Germinal center (tissue), 1 donor: ENCODE results near the gene FIBCD1.

ENCODE experiments used
- DNase-seq: peaks from one replicate; pipeline ENCODE4 v3.0.0; 2012; ENCODE audit warnings: mixed read lengths, low spot score

The FIBCD1 gene

DNA sequence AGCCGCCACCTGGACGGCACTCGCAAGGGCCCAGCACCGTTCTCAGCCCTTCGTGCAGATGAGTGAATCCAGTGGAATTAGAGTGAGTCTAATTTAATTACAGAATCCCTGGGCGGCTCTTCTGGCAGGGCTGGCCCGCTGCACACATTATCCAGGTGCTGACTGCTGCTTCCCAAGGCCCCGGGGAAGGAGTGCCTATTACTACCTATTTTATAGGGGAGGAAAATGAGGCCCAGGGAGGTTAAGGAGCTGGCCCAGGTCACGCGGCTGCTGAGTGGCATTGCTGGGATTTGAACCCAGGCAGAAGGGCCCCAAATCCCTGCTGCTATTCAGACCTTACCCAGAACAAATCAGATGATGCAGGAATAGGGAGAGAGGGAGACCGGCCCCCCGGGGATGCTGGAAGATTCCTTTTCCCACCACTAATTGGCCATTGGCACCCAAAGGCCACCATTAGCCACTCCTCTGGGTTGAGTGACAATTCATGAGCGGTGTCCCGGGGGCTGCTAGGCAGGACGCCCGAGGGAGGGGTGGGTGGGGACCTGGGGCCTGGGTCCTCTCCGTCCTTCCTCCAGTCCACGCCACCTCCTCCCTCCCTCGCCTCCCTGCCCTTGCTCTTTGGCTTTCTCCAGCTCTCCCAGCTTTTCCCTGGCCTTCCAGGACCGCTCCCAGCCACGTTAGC lies 32.2 kb downstream of the FIBCD1 start:
- no peak for DNase-seq

DNA sequence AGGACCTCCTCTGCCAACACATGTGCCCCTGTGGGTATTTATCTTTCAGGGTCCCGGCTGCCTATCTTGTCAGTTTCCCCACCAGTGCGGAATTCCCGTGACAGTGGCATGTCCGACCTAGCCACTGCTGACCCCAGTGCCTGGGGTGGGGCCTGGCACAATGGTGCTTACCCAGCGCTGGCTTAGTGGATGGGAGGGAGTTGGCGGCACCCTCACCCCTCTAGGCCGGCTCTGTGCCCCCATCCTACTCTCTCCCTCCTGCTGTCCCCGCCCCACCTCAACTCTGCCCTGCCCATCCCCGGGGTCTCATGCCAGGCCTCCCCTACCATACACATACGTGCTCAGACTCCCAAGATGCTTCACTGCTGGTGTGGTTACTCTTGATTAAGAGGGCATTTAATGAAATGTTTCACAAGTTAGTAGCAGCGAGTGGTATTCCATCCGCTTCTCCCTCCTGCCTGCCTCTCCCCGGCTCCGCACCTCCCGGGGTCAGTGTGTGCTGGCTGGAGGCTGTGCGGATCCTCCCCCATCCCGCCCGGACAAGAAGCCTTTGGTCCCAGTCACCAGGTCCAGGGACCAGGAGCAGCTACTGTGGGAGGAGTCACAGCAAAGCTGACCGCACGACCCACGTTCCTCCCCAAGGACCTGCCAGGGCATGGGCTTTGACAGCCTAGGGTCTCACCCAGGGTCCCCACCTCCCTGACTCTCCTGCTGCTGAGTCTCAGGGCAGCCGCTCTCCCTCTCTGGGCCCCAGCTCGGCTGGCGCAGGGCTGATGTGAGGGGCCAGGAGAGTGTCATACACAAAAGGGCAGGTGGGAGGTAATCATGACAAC lies 32.9 kb downstream of the FIBCD1 start:
- DNase-seq = no peak

DNA sequence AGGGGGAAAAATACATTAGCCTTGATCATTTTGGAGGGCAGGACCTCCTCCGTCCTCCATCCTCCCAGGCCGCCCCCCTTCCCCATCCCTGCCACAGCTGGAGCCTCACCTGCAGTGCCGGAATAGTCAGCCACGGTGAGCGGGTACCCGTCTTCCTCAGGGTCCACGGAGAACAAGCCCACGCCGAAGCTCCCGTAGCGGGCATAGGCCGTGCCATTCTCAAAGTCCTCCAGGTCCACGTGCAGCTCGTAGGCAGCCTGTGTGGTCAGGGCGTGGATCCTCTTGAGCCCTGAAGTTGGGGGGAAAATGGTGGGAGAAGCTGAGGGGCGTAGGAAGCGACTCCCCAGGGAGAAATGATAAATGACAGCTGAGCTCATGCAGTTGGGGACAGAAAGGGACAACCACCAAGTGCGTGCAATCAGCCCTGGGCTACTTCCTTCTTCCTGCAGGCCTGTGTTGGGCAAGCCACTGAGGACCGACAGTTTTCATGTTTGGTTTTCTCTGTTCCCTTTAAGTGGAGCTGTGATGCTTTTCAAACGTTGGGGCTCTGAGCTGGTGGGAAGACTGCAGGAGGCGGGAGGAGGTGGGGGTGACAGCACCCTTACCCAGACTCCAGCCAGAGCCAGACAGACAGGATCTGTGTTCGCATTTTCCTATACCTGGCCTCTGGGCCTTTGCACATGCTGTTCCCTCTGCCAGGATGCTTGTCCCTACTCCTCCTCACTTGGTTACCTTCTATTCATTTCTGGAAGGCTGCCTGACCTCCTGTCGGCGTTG lies 33.7 kb downstream of the FIBCD1 start:
- no peak for DNase-seq

DNA sequence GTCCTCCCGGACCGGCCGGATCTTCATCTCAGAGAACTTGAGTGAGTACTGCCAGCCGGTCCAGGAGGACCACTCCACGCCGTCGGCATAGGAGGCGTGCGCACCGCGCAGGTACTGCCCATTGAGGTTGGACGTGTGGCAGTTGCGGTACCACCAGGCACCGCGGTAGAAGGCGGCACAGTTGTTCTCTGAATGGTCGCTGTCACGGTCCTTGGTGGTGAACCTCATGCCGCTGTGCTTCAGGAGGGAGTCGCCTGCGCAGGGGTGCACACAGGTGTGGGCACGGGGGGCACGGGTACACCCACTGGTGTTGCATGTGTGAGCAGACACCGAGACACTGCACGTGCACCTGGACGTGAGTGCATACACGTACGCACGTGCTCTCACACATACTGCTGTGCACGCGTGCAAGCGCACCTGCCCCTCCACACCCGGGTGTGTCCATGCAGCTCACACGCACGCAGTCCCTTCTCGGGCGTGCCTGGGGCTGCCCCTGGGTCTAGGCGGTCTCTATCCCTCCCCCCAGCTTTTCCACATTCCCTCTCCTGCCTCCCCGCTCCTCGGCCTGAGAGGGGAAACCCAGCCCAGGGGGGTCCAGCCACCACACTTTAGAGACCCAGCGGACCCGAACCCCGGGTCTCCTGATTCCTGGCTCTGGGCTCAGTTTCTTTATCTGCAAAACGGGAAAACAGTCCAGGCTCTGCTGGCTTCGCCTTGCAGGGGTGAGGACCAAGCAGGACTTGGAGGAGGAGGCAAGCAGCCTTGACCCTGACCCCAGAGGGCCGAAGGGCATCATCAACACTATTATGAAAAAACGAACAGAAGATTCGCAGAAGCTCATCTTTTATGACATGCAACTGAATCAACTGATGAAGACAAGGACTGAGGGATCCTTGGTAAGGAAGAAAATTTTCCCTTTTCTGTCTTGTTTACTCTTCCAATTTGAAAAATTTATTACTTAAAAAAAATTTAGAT lies 34.7 kb downstream of the FIBCD1 start:
- DNase-seq = no peak

DNA sequence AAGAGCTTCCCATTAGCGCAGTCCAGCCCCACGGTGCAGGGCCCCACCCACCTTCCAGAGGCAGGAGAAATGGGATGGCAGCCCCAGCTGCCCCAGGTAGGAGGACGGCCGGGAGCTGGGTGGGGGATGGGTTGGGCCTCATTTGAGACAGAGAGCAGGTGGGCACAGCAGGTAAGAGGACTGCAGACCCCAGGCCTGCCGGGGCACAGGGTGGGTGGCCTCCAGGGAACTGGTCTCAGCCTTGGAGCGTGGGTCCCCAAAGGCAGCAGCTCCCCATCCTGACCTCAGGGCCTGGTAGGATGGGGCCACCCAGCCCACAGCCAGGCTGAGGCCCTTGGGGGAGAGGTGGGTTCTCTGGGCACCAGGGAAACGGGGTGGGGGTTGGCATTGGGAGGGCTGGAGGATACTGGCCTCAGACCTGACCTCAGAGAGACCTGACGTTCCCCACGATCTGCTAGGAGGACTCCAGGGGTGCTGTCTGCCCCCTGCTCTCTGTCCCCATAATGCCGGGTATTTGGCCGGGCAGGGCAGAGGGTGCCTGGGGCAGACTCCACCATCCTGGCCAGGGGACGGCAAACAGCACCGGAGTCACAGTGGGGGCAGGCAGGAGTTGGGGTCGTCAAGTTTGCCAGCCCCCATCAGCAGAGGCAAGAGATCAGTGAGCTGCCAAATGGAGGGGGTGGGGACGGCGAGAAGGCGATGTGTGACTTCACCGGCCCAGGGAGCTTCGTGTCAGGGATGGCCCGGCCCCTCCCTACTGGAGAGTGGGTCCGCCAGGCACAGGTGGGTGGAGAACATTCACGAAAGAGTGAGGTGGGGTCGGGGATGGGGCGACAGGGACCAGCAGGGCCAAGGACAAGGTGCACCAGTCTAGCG lies 35.6 kb downstream of the FIBCD1 start:
- DNase-seq = no peak

DNA sequence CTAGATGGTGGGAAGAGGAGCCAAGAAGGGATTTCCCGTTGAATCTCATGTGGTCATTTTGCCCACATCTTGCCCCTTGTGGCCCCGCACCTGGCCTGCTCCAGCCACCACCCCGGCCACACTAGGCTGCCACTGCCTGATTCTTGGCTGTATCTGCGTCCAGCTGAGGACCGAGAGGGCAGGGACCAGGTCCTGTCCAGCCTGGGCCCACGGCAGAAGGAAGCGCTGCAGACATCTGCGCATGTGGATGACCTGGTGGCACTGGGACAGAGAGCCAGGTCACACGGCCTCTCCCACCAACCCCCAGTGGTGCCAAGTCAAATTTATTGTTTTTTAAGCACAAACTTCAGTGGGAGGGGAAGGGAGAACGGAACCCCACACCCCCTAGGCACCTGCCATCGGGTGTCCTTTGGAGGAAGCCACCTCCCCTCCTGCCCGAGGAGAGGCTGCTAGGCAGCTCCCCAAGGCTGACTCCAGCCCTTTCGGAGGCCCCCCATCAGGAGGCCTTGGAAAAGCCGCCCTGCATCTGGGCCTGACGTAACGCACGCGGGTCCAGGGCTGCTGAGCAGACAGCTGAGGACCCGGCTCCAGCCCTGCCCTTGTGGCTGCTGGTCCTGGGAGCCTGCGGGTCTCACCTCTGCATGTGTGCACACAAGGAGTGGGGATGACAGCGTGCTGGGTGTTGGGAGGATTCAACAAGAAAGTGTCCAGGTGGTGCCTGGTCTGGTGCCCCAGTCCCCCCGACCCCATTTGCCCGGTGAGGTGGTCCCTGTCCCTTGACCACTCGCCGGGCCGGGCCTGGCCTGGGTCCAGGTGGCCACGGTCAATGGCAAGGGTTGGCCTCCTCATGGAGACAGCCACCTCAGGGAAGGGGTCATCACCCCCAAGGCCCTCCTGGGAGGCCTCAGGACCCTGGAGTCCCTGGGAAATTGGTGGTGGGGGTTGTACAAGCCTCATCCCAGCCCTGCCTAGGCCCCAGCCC lies 36.6 kb downstream of the FIBCD1 start:
- DNase-seq = no peak

DNA sequence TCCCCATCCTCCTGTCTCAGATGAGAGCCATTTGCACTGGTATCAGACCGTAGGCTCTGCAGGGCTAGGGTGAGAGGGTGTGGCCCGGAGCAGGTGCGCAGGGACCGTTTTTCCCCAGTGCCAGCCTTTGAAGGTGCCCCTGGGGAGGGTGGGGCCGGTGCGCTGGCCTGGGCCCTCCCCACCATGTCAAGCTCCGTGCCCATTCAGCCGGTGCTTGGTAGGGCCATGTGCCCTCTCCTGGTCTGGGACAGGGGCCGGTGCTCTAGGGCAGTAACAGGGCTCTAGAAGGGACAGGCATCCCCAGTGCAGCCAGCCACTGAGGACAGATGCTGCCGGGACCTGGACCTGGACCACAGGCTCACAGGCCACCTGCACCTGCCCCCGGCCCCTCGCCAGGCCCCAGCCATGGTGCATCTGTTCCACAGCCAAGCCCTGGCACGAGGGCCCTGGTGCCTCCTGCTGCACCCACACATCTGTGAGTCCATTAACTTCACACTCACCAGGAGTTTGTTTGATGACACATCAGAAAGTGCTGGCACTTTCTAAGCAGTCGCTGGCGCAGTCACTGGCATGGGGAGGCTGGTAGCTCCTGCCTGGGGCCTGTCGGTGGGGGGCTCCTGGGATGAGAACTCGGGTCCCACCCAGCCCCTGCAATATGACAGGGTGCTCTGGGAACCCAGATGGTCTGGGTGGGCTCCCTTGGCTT lies 37.4 kb downstream of the FIBCD1 start:
- DNase-seq = no peak

DNA sequence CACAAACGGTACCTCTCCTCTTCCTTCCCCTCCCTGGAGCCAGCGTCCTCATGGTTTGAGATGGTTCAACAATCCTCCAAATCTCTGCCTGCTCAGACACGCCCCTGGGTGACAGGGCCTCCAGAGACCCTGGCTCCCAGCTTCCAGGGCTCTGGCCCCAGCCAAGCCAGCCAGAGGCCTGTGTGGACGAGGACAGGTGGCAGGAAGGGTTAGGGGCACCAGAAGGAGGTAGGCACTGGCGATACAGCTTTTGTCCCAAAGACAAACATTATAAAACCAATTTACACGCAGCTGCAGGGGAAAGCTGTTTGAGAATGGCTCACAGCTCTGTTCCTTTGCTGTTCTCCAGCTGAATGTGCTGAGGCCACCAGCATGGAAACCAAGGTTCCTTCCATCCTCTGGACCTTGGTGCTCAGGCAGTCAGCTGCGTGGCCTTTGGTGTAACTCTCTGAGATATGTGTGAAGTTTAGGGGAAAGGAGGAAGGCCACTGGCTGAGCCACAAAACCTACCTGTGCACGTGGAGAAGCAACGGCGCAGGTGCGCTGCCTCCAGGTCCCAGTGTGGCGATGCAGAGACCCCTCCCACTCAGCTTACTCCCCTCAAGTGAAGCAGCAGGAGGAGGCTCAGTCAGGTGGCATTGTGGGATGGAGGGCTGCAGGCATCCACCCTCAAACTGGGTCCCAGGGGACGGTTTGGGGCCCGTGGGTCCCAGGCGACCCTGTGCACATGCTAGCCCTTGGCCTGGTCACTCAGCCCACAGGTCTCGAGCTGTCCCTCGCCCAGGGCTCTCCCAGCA lies 38.1 kb downstream of the FIBCD1 start:
- DNase-seq = no peak

DNA sequence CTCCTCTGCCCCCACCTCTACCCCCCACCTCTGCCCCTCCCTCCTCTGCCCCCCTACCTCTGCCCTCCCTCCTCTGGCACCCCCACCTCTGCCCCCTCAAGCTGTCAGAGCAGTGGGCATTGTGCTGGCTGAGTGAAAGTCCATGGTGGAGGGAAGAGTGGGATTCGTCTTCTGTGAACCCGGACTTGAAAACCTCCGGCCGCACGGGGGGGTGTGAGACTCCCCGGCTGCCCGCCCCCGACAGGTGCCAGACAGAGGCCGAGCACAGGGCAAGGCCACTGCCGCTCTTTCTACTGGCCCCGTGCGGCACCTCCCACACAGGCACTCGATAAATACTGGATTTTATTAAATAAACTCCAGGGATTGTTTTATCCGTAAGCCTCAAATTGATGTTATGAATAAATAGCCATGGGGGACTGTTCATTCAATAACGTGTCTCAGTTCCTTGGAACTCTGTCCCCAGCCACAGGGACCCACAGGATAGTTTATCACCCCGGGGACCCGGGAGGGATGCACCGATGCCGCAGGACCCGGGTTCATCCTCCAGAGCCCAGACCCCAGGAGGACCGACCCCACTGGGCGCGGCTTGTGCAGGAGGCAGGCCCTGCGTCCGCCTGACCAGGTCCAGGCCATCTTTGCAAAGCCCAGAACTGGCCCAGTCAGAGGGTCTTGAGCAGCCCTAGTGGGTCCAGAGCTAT lies 39.8 kb downstream of the FIBCD1 start:
- no peak for DNase-seq

DNA sequence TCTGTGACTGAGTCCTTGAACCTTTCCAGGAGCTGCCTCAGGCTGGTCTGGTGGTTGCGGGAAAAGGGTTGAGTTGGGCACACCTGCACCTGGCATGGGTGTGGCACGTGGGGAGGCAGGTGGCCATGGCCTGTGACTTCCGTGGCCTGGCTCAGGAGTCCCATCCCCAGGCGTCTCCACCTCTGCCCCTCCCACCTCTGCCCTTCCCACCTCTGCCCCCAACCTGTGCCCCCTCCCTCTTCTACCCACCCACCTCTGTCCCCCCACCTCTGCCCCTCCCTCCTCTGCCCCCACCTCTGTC lies 40.5 kb downstream of the FIBCD1 start:
- no peak for DNase-seq

DNA sequence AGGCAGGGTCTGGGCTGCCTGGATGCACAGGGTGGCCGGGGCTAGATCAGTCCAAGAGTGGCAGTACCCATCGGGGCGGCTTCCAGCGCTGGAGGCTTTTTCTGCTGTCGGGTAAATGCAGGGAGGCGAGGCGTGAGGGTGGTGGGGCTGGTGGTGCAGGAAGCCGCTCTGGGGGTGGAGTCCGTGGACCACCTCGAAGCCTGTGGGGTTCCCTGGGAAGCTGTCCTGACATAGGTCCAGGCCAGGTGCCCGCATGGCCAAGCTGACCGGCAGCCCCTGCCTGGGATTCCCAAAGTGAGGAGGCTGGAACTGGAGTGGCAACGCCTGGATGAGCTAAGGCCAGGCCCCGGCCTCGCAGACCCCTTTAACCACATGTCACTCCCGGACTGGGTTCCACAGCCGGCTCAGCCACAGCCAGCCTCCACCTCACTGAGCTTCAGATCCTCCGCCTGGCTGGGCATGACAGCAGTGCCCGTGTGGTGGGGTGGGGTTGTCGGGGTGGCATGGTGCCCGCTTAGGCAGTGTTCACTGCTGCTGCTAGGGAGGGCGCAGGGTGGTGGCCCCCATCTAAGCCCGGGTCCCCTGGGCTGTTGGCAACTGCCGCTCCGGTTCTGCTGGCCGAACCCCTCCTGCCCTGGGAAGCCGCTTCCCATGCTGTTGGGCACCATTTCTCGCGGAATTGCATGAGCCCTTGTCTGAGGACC lies 41.0 kb downstream of the FIBCD1 start:
- no peak for DNase-seq

DNA sequence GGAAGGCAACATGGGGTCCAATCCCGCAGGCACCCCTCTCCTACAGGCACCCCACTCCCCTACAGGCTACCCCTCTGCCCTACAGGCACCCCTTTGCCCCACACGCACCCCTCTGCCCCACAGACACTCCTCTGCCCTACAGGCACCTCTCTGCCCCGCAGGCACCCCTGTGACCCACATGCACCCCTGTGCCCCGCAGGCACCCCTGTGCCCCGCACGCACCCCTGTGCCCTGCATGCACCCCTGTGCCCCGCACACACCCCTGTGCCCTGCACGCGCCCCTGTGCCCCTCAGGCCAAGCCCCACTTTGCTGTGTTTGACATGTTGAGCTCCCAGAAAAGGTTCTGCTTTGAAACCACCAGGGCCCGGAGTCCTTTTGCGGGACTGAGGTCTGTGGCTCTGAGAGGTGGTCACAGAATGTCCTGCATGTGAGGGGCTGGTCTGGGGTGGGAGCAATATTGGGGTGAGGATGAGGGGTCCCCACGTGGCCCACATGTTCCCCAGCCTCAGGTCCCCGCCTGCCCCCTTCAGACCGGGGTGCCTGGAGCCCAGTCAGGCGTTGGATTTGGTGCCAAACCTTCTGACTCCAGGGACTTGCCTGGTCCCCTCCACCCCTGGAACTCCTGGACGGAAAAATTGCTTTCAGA lies 41.8 kb downstream of the FIBCD1 start:
- no peak for DNase-seq

DNA sequence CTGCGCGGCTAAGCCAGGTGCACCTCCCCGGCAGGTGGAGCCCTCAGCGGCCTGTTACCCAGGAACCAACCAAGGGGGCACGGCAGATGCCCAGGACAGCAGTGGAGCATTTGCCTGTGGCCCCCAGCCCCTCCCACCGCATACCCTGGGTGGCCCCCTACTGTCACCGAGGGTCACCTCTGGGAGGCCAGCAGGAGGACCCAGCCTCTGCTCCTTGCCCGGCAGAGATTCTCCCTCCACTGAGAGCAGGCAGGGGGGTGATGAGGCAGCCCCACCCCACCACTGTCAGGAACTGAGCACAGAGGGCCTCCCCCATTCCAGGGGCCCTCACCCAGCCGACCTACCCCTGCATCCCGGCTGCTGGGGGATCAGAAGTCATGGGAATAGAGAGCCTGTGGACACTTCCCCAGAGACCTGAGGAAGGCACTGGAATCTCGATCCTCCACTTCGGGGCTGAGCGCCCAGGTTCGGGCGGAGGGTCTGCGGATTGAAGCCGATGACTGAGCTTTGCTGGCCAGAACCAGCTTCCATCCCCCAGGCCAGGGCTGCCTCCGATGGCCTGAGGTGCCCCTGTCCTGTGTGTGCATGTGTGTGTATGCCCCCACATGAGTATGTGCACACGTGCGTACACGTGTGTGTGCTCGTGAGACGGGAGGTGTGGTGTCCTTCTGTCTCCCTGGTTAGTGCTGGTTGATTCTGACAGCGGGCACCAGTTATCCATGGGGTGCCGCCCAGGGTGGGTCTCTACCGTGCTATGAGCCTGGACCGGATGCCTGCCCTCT lies 42.6 kb downstream of the FIBCD1 start, which contains the start of gene QRFP:
Gene QRFP, minus strand, starts transcription at position 580 of the 782 bp plus-strand sequence. CDS start 2,974 bp downstream, outside the sequence.
- no peak for DNase-seq

DNA sequence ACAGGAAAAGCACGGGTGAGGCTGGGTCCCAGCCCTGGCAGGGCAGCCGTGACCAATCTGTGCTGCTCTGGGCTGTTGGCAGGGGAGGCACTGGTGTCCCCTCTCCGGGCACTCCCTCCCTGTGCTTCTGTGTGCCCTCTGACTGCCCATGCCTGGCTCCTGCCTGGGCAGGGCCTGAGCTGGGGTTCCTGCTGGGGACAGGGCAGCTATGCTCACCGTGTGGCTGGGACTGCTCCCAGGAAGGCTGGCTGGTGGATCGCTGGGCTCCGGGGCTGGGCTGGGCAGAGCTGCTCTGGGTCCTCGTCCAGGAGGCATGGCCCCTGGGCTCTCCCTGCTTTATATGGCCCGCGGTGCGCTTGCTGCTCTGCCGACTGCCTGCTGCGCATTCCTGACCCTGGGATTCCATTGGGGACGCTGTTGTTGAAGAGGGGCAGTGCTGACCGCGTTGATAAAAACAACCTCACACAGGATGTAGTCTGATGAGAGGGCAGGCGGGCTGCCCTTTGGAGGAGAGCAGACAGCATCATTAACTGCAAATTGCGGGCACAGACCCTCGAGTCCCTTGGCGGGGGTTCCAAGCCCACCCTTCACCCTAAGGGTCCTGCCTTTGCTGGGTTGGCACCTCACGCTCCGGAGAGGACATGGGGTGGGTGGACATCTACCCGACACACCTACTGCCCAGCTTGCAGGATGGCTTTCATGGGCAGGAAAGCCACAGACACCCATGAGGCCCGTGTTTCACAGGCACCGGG lies 43.4 kb downstream of the FIBCD1 start:
- no peak for DNase-seq

DNA sequence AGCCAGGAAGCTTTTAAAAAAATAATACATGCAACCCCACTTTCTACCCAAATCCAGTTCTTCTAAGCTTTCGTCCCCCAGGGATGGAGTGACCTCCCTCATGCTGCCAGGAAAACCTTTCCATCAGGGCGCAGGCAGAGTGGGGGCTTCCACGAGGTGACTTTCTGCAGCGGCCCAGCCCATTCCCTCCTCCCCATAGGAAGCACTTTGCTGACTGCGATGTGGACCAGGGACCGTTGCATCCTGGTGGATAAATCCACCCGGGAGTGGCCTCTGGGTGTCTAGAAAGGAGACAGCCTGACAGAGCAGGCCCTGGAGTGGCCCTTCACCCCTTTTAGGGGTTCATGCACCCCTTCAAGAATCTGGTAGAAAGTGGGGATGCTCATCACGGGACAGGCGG lies 44.0 kb downstream of the FIBCD1 start:
- DNase-seq = no peak
